Large intestine (tissue), 12 donors: ENCODE data around the gene HIGD1C. TPM values are rescaled to one million over a fixed set of nuclear protein-coding genes. Genes with fewer than 3 reads are reported as not detected.
"Not testable (repeated sequence)": the region's sequence is repeated elsewhere in the genome, so short reads cannot be mapped to it uniquely, and the experiment has no call there.

Experiments used
- DNase-seq, 2 donors: peaks; one replicate each; pipeline versions ENCODE4 v3.0.0 to v3.0.0-alpha.2; 2013
- H3K27ac ChIP-seq: one replicate; pipeline ENCODE4 v1.5.1; 2013; ENCODE audit warnings: low read length
- H3K27me3 ChIP-seq: 2 replicates; pipeline ENCODE4 v1.6.1; 2013; ENCODE audit warnings: low read length; ENCODE audit not compliant: control insufficient read depth, insufficient read depth
- H3K36me3 ChIP-seq: 2 replicates; pipeline ENCODE4 v1.6.1; 2013; ENCODE audit warnings: low read length; ENCODE audit not compliant: control insufficient read depth, insufficient read depth
- H3K4me1 ChIP-seq: one replicate; pipeline ENCODE4 v1.6.1; 2013; ENCODE audit warnings: low read length; ENCODE audit not compliant: control insufficient read depth, insufficient read depth
- H3K4me3 ChIP-seq: one replicate; pipeline ENCODE4 v1.5.1; 2013; ENCODE audit warnings: low read length
- H3K9me3 ChIP-seq: one replicate; pipeline ENCODE4 v1.6.1; 2013; ENCODE audit warnings: mild to moderate bottlenecking, low read depth, low read length, moderate library complexity; ENCODE audit not compliant: control insufficient read depth
- WGBS: methylation state at CpG from one replicate; pipeline ENCODE4 v1.1.5; 2013; ENCODE audit warnings: low lambda C conversion rate; ENCODE audit not compliant: insufficient coverage; 5-methylcytosine and 5-hydroxymethylcytosine counted together
- long read RNA-seq, 11 donors: transcript quantifications; one replicate each; lab custom pipeline, GENCODE V29; 2026
- polyA plus RNA-seq: library from polyadenylated mRNA; unstranded; fragments of 120-200 nt; gene quantifications from one replicate; pipeline ENCODE4 v1.2.1, GENCODE V29; 2013

The HIGD1C gene
- polyA plus RNA-seq: not detected
- long read RNA-seq, donor 1: 0 reads
- long read RNA-seq, donor 2: 0 reads
- long read RNA-seq, donor 3: 0 reads
- long read RNA-seq, donor 4: 0 reads
- long read RNA-seq, donor 5: 0 reads
- long read RNA-seq, donor 6: 0 reads
- long read RNA-seq, donor 7: 0 reads
- long read RNA-seq, donor 8: 0 reads
- long read RNA-seq, donor 9: 0 reads
- long read RNA-seq, donor 10: 0 reads
- long read RNA-seq, donor 11: 0 reads

- no CpG with 5 or more reads among the region's 19 CpGs for WGBS
- DNase-seq: no peak
- H3K27ac ChIP-seq: no peak within 1 kb of the TSS
- no peak within 1 kb of the TSS for H3K4me3 ChIP-seq
- no peaks in the 10 kb centered on the region for H3K27me3 ChIP-seq
- H3K4me1 ChIP-seq: no peaks in the 10 kb centered on the region
- H3K36me3 ChIP-seq: no peaks in the 10 kb centered on the region
- no peaks in the 10 kb centered on the region for H3K9me3 ChIP-seq
These were observed at the start of gene HIGD1C for GRCh38 chr12:50952510-50952909. Gene HIGD1C (plus strand): TSS chr12:50952544. CDS start chr12:50953999, 1,455 bp downstream.

- not testable (repeated sequence) for H3K4me3 ChIP-seq, H3K27ac ChIP-seq, H3K36me3 ChIP-seq, H3K27me3 ChIP-seq, H3K4me1 ChIP-seq, H3K9me3 ChIP-seq
- DNase-seq: peak in 1 of 2 donors; percentile 22
- no CpG with 5 or more reads among the region's 5 CpGs for WGBS
These were observed 43.9 kb upstream of the HIGD1C start for GRCh38 chr12:50908479-50908878.

GRCh38 chr12:50912361-50912760 lies 40.0 kb upstream of the HIGD1C start:
- H3K27me3 ChIP-seq: not testable (repeated sequence)
- WGBS: 100% methylated on average over 1 of the region's 6 CpGs
- H3K9me3 ChIP-seq: peaks cover 17% of the 10 kb centered on the region

DNA sequence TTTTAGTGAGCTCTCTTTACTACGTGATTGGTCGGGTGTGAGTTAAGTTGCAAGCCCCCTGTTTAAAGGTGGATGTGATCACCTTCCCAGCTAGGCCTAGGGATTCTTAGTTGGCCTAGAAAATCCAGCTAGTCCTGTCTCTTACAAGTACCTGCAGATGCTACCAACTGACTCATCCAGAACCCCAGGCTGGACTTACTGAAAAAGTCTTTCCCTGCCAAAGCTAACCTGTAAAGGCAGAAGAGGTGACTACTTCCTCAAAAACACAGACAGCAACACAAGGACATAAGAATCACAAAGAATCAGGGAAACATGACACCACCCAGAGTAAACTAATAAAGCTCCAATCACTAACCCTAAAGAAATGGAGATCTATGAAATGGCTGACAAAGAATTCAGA lies 39.1 kb upstream of the HIGD1C start:
- no peak overlapping the region for H3K4me3 ChIP-seq
- H3K9me3 ChIP-seq: peaks cover 17% of the 10 kb centered on the region
- H3K4me1 ChIP-seq: no peaks in the 10 kb centered on the region
- H3K27me3 ChIP-seq: no peaks in the 10 kb centered on the region
- H3K27ac ChIP-seq: no peak overlapping the region
- no CpG with 5 or more reads among the region's 2 CpGs for WGBS
- no peaks in the 10 kb centered on the region for H3K36me3 ChIP-seq
- DNase-seq: no peak

More at GRCh38 chr12:50912361-50912760, 40.0 kb upstream of the HIGD1C start:
- not testable (repeated sequence) for H3K4me1 ChIP-seq, H3K36me3 ChIP-seq, DNase-seq, H3K27ac ChIP-seq, H3K4me3 ChIP-seq

DNA sequence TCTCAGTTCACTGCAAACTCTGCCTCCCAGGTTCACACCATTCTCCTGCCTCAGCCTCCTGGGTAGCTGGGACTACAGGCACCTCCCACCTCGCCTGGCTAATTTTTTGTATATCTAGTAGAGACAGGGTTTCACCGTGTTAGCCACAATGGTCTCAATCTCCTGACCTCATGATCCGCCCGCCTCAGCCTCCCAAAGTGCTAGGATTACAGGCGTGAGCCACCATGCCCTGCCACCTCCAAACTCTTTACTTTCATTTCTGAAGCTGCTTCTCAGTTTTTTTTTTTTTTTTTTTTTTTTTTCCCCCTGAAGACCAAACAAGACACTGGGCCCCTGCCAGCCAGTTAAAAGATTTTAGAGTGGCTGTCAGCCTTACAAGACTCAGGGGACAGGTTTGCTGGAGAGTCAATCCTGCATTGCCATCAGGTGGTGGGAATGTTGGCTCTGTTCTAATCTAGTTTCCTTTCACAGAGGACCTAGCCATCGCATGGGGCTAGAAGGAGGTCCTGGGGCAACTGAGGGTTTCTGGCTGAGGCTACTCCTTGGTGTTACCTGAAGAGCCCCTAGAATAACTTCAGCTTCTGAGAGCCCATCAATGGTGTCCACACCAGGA lies 37.4 kb upstream of the HIGD1C start:
- DNase-seq: no peak
- H3K27me3 ChIP-seq: no peaks in the 10 kb centered on the region
- no peaks in the 10 kb centered on the region for H3K4me1 ChIP-seq
- H3K4me3 ChIP-seq: no peak overlapping the region
- no CpG with 5 or more reads among the region's 6 CpGs for WGBS
- H3K36me3 ChIP-seq: no peaks in the 10 kb centered on the region
- H3K27ac ChIP-seq: no peak overlapping the region
- H3K9me3 ChIP-seq: peaks cover 17% of the 10 kb centered on the region

GRCh38 chr12:50916292-50916691 lies 36.1 kb upstream of the HIGD1C start:
- H3K4me3 ChIP-seq: no peak overlapping the region
- H3K9me3 ChIP-seq: peaks cover 14% of the 10 kb centered on the region
- no CpG with 5 or more reads among the region's 3 CpGs for WGBS
- no peak overlapping the region for H3K27ac ChIP-seq
- H3K36me3 ChIP-seq: no peaks in the 10 kb centered on the region
- H3K4me1 ChIP-seq: no peaks in the 10 kb centered on the region
- no peaks in the 10 kb centered on the region for H3K27me3 ChIP-seq
- DNase-seq: no peak

DNA sequence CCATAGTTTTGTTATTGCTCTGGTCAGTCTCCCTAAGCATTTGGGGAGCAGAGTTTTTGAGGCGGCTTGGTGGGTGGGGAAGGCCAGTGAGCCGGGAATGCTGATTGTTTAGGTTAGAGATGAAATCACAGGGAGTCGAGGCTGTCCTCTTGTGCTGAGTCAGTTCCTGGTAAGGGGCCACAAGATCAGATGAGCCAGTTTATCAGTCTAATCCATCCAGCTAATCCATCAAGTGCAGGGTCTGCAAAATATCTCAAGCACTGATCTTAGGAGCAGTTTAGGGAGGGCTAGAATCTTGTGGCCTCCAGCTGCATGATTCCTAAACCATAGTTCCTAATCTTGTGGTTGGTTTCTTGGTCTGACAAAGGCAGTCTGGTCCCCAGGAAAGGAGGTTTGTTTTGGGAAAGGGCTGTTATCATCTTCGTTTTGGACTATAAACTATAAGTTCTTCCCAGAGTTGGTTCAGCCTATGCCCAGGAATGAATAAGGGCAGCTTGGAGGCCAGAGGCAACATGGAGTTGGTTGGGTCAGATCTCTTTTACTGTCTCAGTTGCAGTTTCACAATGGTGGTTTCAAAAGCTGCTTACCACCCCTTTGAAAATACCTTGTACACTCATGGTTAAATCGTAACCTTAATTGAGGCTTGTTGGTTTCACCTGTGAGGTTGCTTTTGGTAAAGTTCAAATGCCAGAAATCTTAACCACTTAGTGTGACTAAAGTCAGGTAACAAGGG lies 33.6 kb upstream of the HIGD1C start:
- no CpG with 5 or more reads among the region's 5 CpGs for WGBS
- Histone ChIP-seq H3K27ac (no peak overlapping the region), H3K27me3 (no peaks in the 10 kb centered on the region), H3K4me1 (peaks cover 9% of the 10 kb centered on the region), H3K4me3 (no peak overlapping the region), H3K9me3 (peaks cover 9% of the 10 kb centered on the region), H3K36me3 (no peaks in the 10 kb centered on the region)
- no peak for DNase-seq

DNA sequence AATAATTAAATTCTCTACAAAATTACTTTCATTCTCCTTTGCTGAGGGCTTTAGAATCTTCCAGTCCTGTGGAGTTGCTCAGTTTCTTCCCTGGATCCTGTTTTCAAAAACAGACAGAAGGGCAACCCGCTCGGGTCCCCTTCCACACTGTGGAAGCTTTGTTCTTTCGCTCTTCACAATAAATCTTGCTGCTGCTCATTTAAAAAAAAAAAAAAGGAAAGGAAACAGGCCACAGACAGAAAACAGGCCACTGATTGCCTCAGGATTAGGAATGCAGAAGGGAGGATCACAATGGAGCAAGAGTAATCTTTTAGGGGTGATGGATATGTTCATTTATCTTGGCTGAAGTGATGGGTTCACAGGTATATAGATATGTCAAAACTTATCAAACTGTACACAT lies 29.5 kb upstream of the HIGD1C start:
- WGBS: no CpG with 5 or more reads among the region's 3 CpGs
- H3K27me3 ChIP-seq: no peaks in the 10 kb centered on the region
- no peaks in the 10 kb centered on the region for H3K9me3 ChIP-seq
- H3K36me3 ChIP-seq: no peaks in the 10 kb centered on the region
- no peak overlapping the region for H3K27ac ChIP-seq
- no peak for DNase-seq
- no peak overlapping the region for H3K4me3 ChIP-seq
- peaks cover 19% of the 10 kb centered on the region for H3K4me1 ChIP-seq

- Histone ChIP-seq H3K4me1 (peaks cover 19% of the 10 kb centered on the region), H3K4me3 (no peak overlapping the region), H3K27ac (peak overlapping the region; percentile 63), H3K27me3 (no peaks in the 10 kb centered on the region), H3K36me3 (no peaks in the 10 kb centered on the region), H3K9me3 (no peaks in the 10 kb centered on the region)
- no peak for DNase-seq
- WGBS: no CpG with 5 or more reads among the region's 8 CpGs
These were observed 28.8 kb upstream of the HIGD1C start for GRCh38 chr12:50923361-50924130.

DNA sequence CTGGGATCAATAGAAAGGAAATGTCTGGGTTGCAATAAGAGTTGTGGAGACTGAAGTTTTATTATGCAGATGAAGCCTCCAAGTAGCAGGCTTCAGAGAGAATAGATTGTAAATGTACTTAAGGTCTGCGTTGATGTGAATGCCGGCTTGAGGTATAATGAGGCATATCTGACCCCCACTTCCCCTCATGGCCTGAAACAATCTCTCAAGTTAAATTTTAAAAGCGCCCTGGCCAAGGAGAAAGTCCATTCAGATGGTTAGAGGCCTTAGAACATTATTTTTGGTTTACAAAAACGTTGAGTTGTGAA lies 28.3 kb upstream of the HIGD1C start:
- DNase-seq: no peak
- H3K36me3 ChIP-seq: no peaks in the 10 kb centered on the region
- no peaks in the 10 kb centered on the region for H3K9me3 ChIP-seq
- H3K27me3 ChIP-seq: no peaks in the 10 kb centered on the region
- peaks cover 19% of the 10 kb centered on the region for H3K4me1 ChIP-seq
- peak overlapping the region; percentile 48 for H3K4me3 ChIP-seq
- peak overlapping the region; percentile 63 for H3K27ac ChIP-seq
- WGBS: 0% methylated on average over 1 of the region's 4 CpGs
